HG03460 (cell line): Measurements from ENCODE around the gene CGAS.
"Not testable (repeated sequence)": the region's sequence is repeated elsewhere in the genome, so short reads cannot be mapped to it uniquely, and the experiment has no call there.

ENCODE experiments used
- ATAC-seq: cut with Tn5 transposase; IDR thresholded peaks from one replicate; pipeline ENCODE4 v1.9.1; 2021; ENCODE audit not compliant: unreplicated experiment

The CGAS gene

DNA sequence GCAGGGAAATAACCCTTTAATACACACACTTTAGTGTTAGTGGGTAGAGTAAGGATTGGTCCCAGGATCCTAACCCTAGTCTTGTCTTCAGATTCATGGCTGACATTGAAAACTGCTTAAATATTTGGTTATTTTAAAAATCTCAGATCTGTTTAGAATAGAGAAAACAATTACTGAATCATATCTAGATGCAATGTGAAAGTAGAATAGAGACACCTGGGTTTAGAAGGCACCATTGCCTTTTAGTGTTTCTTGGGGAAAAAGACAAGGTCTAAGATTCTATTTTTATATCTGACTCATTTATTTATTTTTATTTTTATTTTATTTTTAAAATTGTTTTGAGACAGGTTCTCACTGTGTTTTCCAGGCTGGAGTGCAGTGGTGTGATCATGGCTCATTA is 51.4 kb downstream of the CGAS start:
- no peak for ATAC-seq

DNA sequence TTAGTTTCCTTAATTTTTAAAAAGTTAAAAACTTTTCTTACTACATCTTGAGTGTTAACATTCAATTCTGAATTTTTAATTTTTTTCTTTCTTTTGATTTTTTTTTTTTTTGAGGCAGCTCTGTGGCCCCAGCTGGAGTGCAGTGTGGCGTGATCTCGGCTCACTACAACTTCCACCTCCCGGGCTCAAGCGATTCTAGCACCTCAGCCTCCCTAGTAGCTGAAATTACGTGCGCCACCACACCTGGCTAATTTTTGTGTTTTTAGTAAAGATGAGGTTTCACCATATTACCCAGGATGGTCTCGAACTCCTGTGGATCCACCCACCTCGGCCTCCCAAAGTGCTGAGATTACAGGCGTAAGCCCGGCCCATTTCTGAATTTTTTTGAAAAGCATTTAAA is 56.2 kb downstream of the CGAS start:
- ATAC-seq, result no peak

DNA sequence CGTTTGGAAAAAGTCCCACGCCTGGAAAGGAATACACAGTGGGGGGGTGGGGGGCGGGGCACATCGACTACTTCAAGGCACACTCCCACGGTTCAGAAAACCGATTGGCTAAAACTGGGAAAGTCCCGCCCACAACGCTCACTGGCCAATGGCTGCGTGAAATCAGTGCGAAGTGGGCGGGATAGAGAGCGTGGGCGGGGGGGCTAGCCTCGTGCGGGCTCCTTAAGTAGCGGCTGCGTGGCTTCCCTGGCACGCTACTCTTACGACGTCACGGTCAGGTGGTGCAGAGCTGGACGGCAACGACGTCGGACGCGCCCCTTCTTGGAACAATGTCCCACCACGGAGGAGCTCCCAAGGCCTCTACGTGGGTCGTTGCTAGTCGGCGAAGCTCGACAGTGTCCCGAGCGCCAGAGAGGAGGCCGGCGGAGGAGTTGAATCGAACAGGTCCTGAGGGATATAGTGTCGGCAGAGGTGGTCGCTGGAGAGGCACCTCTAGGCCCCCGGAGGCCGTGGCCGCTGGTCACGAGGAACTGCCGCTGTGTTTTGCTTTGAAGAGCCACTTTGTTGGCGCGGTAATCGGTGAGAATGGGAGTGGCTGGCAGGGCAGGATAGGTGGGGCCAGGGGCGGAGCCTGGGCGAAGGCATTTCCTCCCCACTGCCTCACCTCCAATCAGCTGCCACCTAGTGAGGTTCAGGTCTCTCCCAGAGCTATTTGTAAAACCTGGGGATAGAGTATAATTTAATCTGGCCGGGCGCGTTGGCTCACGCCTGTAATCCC is 57.3 kb downstream of the CGAS start, which contains the start of gene DDX43:
TSS of gene DDX43 (plus strand) at position 252 of the 778 bp plus-strand sequence. CDS start at position 330, 78 bp downstream.
- ATAC-seq, result no peak

DNA sequence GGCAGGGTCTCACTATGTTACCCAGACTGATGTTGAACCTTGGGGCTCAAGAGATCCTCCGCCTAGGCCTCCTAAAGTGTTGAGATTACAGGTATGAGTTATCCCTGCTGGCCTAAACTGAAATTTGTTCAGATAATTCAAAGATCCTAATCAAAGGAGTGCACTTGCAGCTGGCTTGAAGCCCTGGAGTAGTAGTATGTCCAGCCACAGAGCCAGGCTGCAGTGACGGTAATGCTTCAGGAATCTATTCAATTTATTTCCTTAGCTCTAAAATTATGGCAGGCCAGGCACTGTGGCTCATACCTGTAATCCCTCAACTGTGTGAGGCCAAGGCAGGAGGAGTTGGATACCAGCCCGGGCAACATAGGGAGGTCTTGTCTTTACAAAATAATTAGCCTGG is 58.8 kb downstream of the CGAS start:
- ATAC-seq, result no peak

DNA sequence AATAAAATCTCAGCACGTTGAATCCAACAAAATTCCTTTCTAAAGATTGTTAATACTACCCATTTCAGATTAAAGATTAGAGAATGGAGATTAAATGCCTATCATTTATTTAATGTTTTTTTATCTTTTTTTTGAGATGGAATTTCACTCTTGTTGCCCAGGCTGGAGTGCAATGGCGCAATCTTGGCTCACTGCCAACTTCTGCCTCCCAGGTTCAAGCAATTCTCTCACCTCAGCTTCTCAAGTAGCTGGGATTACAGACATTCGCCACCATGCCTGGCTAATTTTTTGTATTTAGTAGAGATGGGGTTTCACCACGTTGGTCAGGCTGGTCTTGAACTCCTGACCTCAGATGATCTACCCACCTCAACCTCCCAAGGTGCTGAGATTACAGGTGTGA is 59.9 kb downstream of the CGAS start:
- ATAC-seq, result not testable (repeated sequence)

DNA sequence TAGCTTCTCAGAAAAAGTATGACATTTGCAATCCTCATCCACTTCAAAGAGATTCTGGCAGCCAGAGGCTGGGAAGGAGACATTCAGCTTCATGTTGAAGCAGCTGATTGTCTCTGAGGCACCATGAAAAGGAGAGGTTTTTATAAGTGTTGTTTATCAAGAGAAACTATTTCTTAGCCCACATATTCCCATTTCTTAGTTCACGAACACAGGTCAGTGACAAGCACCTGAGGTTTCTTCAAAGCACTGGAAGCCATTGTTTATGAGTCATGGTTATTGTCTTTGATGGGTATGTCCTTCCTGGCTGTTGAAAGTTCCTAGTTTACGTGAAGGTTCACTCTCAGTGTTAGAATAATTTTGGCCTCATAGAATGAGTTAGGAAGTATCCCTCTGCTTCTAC is 60.4 kb downstream of the CGAS start:
- no peak for ATAC-seq

DNA sequence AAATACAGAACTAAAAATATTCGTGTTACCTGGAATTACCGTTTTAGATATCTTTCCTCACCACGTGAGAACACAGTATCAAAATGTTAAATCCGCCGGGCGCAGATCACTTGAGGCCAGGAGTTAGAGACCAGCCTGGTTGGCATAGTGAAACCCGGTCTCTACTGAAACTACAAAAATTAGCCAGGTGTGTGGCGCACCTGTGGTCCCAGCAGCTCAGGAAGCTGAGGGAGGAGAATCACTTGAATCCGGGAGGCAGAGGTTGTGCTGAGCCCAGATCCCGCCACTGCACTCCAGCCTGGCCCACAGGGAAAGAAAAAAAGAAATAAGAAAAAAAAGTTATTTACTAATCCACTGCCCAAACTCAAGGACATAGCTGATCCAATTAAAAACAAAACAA is 62.2 kb downstream of the CGAS start:
- no peak for ATAC-seq

DNA sequence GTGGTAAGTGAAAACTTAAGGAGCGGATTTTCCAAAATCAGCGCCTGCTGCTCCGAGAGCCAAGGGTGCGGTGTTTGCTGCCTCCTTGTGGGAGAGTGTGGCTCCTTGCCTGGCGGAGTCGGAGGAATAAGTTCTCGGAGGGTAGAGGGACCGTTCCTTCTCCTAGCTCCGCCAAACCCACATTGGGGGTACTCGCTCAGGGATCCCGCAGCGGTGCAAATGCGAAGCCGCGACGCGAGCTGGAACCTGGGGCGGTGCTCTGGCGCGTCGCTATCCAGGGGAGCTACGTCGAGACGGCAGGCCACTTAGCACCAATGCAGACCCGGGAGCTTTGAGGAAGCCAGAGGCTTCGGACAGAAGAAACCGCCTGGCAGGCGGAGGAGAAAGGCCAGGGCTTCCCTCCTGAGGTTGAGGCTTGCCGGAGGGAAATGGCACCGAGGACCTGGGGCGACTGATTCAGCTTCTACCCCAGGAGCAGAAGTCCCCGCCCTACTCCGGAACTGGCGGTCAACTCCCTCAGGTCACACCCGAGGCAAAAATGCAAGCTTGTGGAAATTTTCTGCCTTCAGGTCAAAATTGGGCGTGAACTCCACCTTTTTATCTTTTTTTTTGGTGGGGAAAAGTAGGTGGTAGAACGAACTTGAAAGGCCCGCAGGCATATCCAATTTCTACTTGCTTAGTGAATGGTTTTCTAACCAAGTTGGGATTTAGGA is 63.1 kb downstream of the CGAS start:
- peak; percentile 75 for ATAC-seq

DNA sequence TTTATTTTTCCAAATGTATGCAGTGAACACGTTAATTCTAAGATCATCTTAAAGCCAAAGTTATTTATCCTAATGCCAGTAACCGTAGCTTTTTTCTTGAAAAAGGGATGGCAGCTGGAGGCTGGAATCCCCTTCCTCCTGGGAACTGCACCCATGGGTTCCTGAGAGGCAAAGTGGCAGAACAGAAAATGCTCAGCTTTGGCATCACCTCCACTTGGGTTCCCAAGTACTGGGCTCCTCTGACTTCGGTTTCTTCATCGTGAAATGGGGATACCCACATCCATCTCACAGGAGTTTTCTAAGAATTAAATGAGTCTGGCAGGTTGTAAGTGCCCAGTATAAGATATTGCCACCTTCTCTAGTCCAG is 63.7 kb downstream of the CGAS start:
- ATAC-seq, result peak; percentile 24

DNA sequence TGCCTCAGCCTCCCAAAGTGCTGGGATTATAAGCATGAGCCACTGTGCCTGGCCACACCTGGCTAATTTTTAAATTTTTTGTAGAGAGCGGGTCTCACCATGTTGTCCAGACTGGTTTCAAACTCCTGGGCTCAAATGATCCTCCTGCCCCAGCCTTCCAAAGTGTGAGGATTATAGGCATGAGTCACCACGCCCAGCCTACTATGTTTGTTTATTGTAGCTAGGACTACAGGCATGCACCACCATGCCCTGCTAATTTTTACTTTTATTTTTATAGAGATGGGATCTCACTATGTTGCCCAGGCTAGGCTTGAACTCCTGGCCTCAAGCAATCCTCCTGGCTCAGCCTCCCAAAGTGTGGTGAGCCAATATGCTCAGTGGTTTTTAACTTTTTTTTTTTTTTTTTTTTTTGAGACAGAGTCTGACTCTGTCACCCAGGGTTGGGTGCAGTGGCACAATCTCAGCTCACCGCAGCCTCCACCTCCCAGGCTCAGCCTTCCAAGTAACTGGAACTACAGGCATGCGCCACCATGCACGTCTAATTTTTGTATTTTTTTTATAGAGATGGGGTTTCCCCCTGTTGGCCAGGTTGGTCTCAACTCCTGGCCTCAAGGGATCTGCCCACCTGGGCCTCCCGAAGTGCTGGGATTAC is 69.5 kb downstream of the CGAS start:
- no peak for ATAC-seq

DNA sequence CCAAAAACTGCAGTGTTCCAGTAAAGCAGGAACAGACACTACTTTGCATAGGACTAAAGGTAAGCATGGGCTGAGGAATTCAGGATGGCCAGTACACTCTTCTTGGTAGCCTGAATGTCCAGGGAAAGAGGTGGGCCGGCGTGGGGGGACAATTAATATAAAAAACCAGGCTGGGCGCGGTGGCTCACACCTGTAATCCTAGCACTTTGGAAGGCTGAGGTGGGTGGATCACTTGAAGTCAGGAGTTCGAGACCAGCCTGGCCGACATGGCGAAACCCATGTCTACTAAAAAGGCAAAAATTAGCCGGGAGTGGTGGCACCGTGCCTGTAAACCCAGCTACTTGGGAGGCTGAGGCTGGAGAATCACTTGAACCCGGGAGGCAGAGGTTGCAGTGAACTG is 70.6 kb downstream of the CGAS start:
- ATAC-seq, result not testable (repeated sequence)

DNA sequence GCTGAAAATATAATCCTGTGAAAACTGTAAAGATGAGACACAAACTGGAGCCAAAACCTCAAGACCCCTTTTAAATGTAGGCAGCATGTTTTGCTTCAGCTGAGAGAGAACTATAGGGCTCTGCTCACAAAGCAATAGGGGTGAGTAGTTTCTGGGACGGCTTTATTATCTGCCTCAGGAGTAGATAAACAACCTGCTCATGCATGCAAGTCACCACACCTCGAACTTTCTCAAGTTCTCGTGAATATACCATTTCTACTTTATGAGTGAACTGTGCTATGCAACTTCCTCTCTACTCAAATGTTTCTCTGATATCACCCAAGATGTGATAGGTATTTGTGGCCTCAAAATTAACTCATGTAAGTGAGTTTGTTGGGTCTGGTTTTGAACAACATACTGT is 74.9 kb downstream of the CGAS start:
- ATAC-seq, result no peak

DNA sequence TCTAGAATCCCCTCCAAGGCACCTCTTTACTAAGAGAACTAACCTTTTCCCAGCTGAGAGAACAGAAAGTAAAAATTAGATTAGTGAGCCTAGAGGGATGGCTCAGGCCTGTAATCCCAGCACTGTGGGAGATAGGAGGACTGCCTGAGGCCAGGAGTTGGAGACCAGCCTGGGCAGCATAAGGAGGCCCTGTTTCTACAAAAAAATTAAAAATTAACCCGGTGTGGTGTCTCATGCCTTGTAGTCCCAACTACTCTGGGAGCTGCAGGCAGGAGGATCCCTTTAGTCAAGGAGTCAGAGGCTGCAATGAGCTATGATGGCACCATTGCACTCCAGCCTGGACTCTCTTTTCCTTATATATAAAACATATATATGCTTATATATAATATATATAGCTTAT is 76.9 kb downstream of the CGAS start:
- no peak for ATAC-seq
